OCI-LY1 (cell line): ENCODE measurements around the gene RNF44.

ENCODE experiments used
- H2AFZ ChIP-seq: fragments of 200-600 bp; sonication (generic), shearing (Covaris generic); 2 replicates; pipeline ENCODE4 v1.6.0; 2014; ENCODE audit warnings: antibody characterized with exemption, mild to moderate bottlenecking, low read length
- H3F3A ChIP-seq: fragments of 200-600 bp; sonication (generic), shearing (Covaris generic); 2 replicates; pipeline ENCODE4 v1.6.0; 2014; ENCODE audit warnings: mild to moderate bottlenecking, antibody characterized with exemption, low read length, moderate library complexity; ENCODE audit not compliant: insufficient read depth
- H3K27ac ChIP-seq: fragments of 200-600 bp; sonication (generic); 2 replicates; pipeline ENCODE4 v1.5.1; 2014; ENCODE audit warnings: low read length, mixed run types, mild to moderate bottlenecking, low read depth; ENCODE audit not compliant: poor library complexity, severe bottlenecking
- H3K27me3 ChIP-seq: fragments of 200-600 bp; sonication (generic); 2 replicates; pipeline ENCODE4 v1.6.0; 2014; ENCODE audit warnings: antibody characterized with exemption, mild to moderate bottlenecking, low read length, moderate library complexity; ENCODE audit not compliant: insufficient read depth
- H3K36me3 ChIP-seq: fragments of 200-600 bp; sonication (generic); 2 replicates; pipeline ENCODE4 v1.6.1; 2014; ENCODE audit warnings: mild to moderate bottlenecking, antibody characterized with exemption, low read length, moderate library complexity, mixed read lengths; ENCODE audit not compliant: insufficient read depth
- H3K4me1 ChIP-seq: fragments of 200-600 bp; sonication (generic); 2 replicates; pipeline ENCODE4 v1.5.1; 2014; ENCODE audit warnings: mild to moderate bottlenecking, low read length, moderate library complexity; ENCODE audit not compliant: insufficient read depth, severe bottlenecking
- H3K4me2 ChIP-seq: fragments of 200-600 bp; sonication (generic), shearing (Covaris generic); 2 replicates; pipeline ENCODE4 v1.6.1; 2014; ENCODE audit warnings: low read length
- H3K4me3 ChIP-seq: fragments of 200-600 bp; sonication (generic); 2 replicates; pipeline ENCODE4 v1.5.1; 2014; ENCODE audit warnings: low read length, low read depth, mild to moderate bottlenecking, mixed read lengths; ENCODE audit not compliant: poor library complexity, severe bottlenecking
- H3K79me2 ChIP-seq: fragments of 200-600 bp; shearing (Covaris generic); 2 replicates; pipeline ENCODE4 v1.6.1; 2016; ENCODE audit warnings: mixed run types, low read length, mixed read lengths; ENCODE audit not compliant: insufficient read depth
- H3K9ac ChIP-seq: fragments of 200-600 bp; sonication (generic), shearing (Covaris generic); 2 replicates; pipeline ENCODE4 v1.6.1; 2014; ENCODE audit warnings: mild to moderate bottlenecking, low read length, mixed read lengths
- H3K9me2 ChIP-seq: fragments of 200-600 bp; sonication (generic), shearing (Covaris generic); 2 replicates; pipeline ENCODE4 v1.6.1; 2014; ENCODE audit warnings: low read depth, mild to moderate bottlenecking, low read length, mixed read lengths
- H3K9me3 ChIP-seq: fragments of 200-600 bp; shearing (Covaris generic); 2 replicates; pipeline ENCODE4 v1.6.1; 2014; ENCODE audit warnings: low read length, mixed read lengths
- H4K20me1 ChIP-seq: fragments of 200-600 bp; sonication (generic), shearing (Covaris generic); 2 replicates; pipeline ENCODE4 v1.6.0; 2016; ENCODE audit warnings: mild to moderate bottlenecking, low read length; ENCODE audit not compliant: insufficient read depth
- EZH2 ChIP-seq: fragments of 200-600 bp; sonication (generic), shearing (Covaris generic); IDR thresholded peaks from 2 replicates; pipeline ENCODE4 v1.8.0; 2017; ENCODE audit warnings: borderline replicate concordance, mixed run types, mild to moderate bottlenecking, antibody characterized with exemption, low read length, moderate library complexity, mixed read lengths
- TF ChIP-seq, protein P1 (sequence below): fragments of 200-600 bp; sonication (generic), shearing (Covaris generic); IDR thresholded peaks from 2 replicates; pipeline ENCODE4 v1.5.1; 2017; ENCODE audit warnings: mild to moderate bottlenecking, antibody characterized with exemption, low read length, moderate library complexity, mixed read lengths

The RNF44 gene

DNA sequence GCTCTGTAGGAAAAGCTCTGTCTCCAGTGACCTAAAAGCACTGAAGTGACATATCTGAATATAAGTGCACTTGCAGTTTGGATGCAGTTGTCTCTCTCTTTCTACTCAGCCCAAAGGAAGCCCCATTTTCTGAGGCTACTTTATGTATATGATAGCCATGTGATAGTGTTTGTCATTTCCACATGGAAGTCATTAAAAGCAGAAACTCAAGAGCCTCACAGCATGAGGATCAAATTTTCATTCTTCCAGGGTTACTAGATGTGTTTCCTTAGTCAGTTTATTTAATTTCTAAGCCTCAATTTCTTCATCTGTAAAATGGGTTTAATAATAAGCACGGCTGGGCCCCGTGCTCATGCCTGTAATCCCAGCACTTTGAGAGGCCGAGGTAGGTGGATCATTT, 36.7 kb downstream of the RNF44 start:
- Histone ChIP-seq H3K9me3 (no peaks in the 10 kb centered on the region), H3K27me3 (no peaks in the 10 kb centered on the region), H4K20me1 (no peaks in the 10 kb centered on the region), H3K4me3 (no peak overlapping the region), H3K4me2 (no peak overlapping the region), H3K36me3 (peaks cover 95% of the 10 kb centered on the region), H3K27ac (no peak overlapping the region), H2AFZ (no peak overlapping the region), H3K4me1 (no peaks in the 10 kb centered on the region), H3F3A (0 out of 2 replicates have a peak, but pooled peaks cover 3% of the 10 kb centered on the region), H3K79me2 (no peaks in the 10 kb centered on the region), H3K9me2 (no peaks in the 10 kb centered on the region), H3K9ac (no peak overlapping the region)
- TF ChIP-seq EZH2 = no peak
- TF ChIP-seq, protein P1, sequence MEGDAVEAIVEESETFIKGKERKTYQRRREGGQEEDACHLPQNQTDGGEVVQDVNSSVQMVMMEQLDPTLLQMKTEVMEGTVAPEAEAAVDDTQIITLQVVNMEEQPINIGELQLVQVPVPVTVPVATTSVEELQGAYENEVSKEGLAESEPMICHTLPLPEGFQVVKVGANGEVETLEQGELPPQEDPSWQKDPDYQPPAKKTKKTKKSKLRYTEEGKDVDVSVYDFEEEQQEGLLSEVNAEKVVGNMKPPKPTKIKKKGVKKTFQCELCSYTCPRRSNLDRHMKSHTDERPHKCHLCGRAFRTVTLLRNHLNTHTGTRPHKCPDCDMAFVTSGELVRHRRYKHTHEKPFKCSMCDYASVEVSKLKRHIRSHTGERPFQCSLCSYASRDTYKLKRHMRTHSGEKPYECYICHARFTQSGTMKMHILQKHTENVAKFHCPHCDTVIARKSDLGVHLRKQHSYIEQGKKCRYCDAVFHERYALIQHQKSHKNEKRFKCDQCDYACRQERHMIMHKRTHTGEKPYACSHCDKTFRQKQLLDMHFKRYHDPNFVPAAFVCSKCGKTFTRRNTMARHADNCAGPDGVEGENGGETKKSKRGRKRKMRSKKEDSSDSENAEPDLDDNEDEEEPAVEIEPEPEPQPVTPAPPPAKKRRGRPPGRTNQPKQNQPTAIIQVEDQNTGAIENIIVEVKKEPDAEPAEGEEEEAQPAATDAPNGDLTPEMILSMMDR = no peak

GRCh38 chr5:176499273-176499672, 37.9 kb downstream of the RNF44 start:
- H4K20me1 ChIP-seq = no peaks in the 10 kb centered on the region
- no peaks in the 10 kb centered on the region for H3K9me3 ChIP-seq
- TF ChIP-seq, protein P1 = no peak
- no peak for TF ChIP-seq EZH2
- H3K27ac ChIP-seq = no peak overlapping the region
- no peak overlapping the region for H3K4me2 ChIP-seq
- H3K27me3 ChIP-seq = no peaks in the 10 kb centered on the region
- H3F3A ChIP-seq = no peaks in the 10 kb centered on the region
- no peaks in the 10 kb centered on the region for H3K4me1 ChIP-seq
- H2AFZ ChIP-seq = no peak overlapping the region
- no peaks in the 10 kb centered on the region for H3K79me2 ChIP-seq
- H3K9me2 ChIP-seq = no peaks in the 10 kb centered on the region
- no peak overlapping the region for H3K9ac ChIP-seq
- no peak overlapping the region for H3K4me3 ChIP-seq
- H3K36me3 ChIP-seq = peaks cover 94% of the 10 kb centered on the region

- Histone ChIP-seq H3K9me2 (no peaks in the 10 kb centered on the region), H2AFZ (no peak overlapping the region), H3K36me3 (peaks cover 96% of the 10 kb centered on the region), H3F3A (no peaks in the 10 kb centered on the region), H3K27me3 (no peaks in the 10 kb centered on the region), H3K9me3 (no peaks in the 10 kb centered on the region), H3K4me1 (no peaks in the 10 kb centered on the region), H3K4me3 (no peak overlapping the region), H3K79me2 (no peaks in the 10 kb centered on the region), H3K27ac (no peak overlapping the region), H4K20me1 (no peaks in the 10 kb centered on the region), H3K4me2 (no peak overlapping the region), H3K9ac (no peak overlapping the region)
- no peak for TF ChIP-seq EZH2
- TF ChIP-seq, protein P1 = no peak
These were observed 39.4 kb downstream of the RNF44 start for GRCh38 chr5:176497852-176498251.
